Heart left ventricle (tissue), 16 donors: ENCODE results near the gene NHERF1. TPM values are rescaled to one million over a fixed set of nuclear protein-coding genes. Genes with fewer than 3 reads are reported as not detected.
A peak's percentile ranks its signal among the peaks of the same experiment; 100 is the strongest.

Experiments used
- ATAC-seq, 4 donors: fragments of 200-7000 bp; cut with Tn5 transposase; one replicate each; pipeline ENCODE4 v1.9.1; 2020 to 2022; ENCODE audit warnings: moderate library complexity in 4 of 4, mild to moderate bottlenecking in 3 of 4, moderate number of reproducible peaks in 1 of 4
- DNase-seq, 5 donors: peaks; one replicate each; pipeline ENCODE4 v3.0.0-alpha.2; 2020
- H3K27ac ChIP-seq, 12 donors: fragments of 200-600 bp; sonication (generic) in 4 of 12; one replicate each; pipeline versions ENCODE4 v1.5.0 to v1.8.0; 2016 to 2022; ENCODE audit warnings: mild to moderate bottlenecking in 2 of 12
- H3K27me3 ChIP-seq, 9 donors: fragments of 200-600 bp; sonication (generic) in 2 of 9; one replicate each; pipeline versions ENCODE4 v1.5.1 to v1.8.0; 2016 to 2022; ENCODE audit warnings: mild to moderate bottlenecking in 3 of 9
- H3K36me3 ChIP-seq, 9 donors: fragments of 200-600 bp; sonication (generic) in 2 of 9; one replicate each; pipeline versions ENCODE4 v1.5.0 to v1.8.0; 2018 to 2022; ENCODE audit warnings: mild to moderate bottlenecking in 2 of 9
- H3K4me1 ChIP-seq, 12 donors: fragments of 200-600 bp; sonication (generic) in 4 of 12; one replicate each; pipeline versions ENCODE4 v1.5.0 to v1.8.0; 2016 to 2022; ENCODE audit warnings: mild to moderate bottlenecking in 3 of 12
- H3K4me3 ChIP-seq, 12 donors: fragments of 200-600 bp; sonication (generic) in 4 of 12; one replicate each; pipeline versions ENCODE4 v1.5.0 to v1.8.0; 2017 to 2022; ENCODE audit warnings: mild to moderate bottlenecking in 9 of 12, moderate library complexity in 4 of 12
- H3K9me3 ChIP-seq, 12 donors: fragments of 200-600 bp; sonication (generic) in 4 of 12; one replicate each; pipeline versions ENCODE4 v1.5.0 to v1.8.0; 2016 to 2022; ENCODE audit warnings: mild to moderate bottlenecking in 1 of 12
- POLR2A ChIP-seq, 2 donors: fragments of 450-650 bp; IDR thresholded peaks; one replicate each; pipeline ENCODE4 v1.6.1; 2017; ENCODE audit warnings: antibody characterized with exemption in 2 of 2, mild to moderate bottlenecking in 2 of 2, moderate library complexity in 2 of 2
- WGBS, 4 donors: extraction: QIAGEN DNeasy Blood & Tissue Kit in 2 of 4; methylation state at CpG; one replicate each; pipeline versions ENCODE4 v1.1.5 to v1.1.7; 2013 to 2018; 5-methylcytosine and 5-hydroxymethylcytosine counted together
- intact Hi-C, 10 donors: fragments of 100-400 bp; cut with DNase I; formaldehyde crosslinking; loops; one replicate each; pipeline versions ENCODE4 v1.11.1 to v1.14.2; 2022
- polyA plus RNA-seq, 2 donors: library from polyadenylated mRNA; stranded (reverse); fragments of 200-250 nt; gene quantifications; one replicate each; pipeline ENCODE4 v1.2.3, GENCODE V29; 2013
- total RNA-seq, 9 donors: library from RNA; depleted of rRNA in 2 of 9; stranded (reverse); fragments of >200 nt in 2 of 9; fragmentation: NEBNext Ultra II Directional in 3 of 9; extraction: Animal tissue kit (Norgen Biotek cat#: 25700) in 3 of 9; gene quantifications; one replicate each; pipeline versions ENCODE4 v1.1.0 to v1.2.4, GENCODE V29; 2016 to 2023
- TF ChIP-seq, protein P1 (sequence below), 12 donors: fragments of 200-600 bp; sonication (generic) in 4 of 12; IDR thresholded peaks; one replicate each; pipeline versions ENCODE4 v1.5.0 to v1.8.0; 2018 to 2022; ENCODE audit warnings: antibody characterized with exemption in 12 of 12, mild to moderate bottlenecking in 5 of 12
- donor health status: ischemic (EF 13 %, LVEDD 7.1; RV severe dilation, severe dysfunction).
- donor health status: healthy with polysubstance abuse.
- donor health status: DM: no; HTN: yes; CAD: no.
- donor health status: DM: no; HTN: no; CAD: no.
- donor health status: ischemic (EF 25% LVEDD 6.9; RV normal size, moderate dysfunction).
- donor health status: ischemic (EF 25% LVEDD 5.7; RV mildly dilated, moderate dysfunction).
- donor health status: healthy.
- donor health status: DM: yes; HTN: yes; CAD: no.
- donor health status: ischemic (EF 35%, LVEDD 5.7; RV mildly dilated, moderate dysfunction).
- donor health status: nonischemic (EF 11% LVEDD 7.7; RV severe dilation, severe dysfunction).
- donor health status: DM: yes; HTN: yes; CAD: no.
- donor health status: PGD.
- donor health status: ischemic (EF 29% LVEDD 5.4; RV normal size, mild dysfunction).
- donor health status: nonischemic (EF 23%, LVEDD 6.1; RV moderate dilation, normal function).

Gene NHERF1
- total and polyA plus RNA-seq, 11 donors: 7.5 to 42.2 (median 19.2) TPM

DNA sequence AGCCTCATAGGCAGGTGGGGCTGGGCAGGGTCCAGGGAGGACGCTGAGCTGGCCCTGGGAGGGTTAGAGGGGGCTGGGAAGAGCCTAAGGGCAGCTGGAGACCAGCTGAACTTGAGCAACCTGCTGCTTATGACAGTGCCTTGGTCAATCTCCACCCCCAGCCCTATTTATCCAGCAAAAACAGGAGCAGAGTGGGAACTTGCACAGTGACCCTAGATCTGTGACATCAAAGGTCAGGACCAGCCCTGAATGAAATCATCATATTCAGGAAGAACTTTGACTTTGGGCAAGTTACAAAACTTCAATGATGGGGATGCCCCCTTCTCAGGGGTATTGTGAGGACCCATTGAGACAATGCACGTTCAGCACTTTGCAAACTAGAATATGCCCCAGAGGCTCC, 45.1 kb upstream of the NHERF1 start:
- 56 to 100% (median 65%) methylated on average over 1 to 2 of the region's 2 CpGs for WGBS, 4 donors
- peaks cover 0 to 9% (median 0%) of the 10 kb centered on the region in 9 donors for H3K27me3 ChIP-seq
- no peak overlapping the region for H3K27ac ChIP-seq
- H3K4me1 ChIP-seq: no peaks in the 10 kb centered on the region
- TF ChIP-seq, protein P1, sequence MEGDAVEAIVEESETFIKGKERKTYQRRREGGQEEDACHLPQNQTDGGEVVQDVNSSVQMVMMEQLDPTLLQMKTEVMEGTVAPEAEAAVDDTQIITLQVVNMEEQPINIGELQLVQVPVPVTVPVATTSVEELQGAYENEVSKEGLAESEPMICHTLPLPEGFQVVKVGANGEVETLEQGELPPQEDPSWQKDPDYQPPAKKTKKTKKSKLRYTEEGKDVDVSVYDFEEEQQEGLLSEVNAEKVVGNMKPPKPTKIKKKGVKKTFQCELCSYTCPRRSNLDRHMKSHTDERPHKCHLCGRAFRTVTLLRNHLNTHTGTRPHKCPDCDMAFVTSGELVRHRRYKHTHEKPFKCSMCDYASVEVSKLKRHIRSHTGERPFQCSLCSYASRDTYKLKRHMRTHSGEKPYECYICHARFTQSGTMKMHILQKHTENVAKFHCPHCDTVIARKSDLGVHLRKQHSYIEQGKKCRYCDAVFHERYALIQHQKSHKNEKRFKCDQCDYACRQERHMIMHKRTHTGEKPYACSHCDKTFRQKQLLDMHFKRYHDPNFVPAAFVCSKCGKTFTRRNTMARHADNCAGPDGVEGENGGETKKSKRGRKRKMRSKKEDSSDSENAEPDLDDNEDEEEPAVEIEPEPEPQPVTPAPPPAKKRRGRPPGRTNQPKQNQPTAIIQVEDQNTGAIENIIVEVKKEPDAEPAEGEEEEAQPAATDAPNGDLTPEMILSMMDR (IDR thresholded peaks at IDR 0.05): no peak
- no peak for TF ChIP-seq POLR2A (IDR thresholded peaks at IDR 0.05)
- no peak overlapping the region for H3K4me3 ChIP-seq
- intact Hi-C loops: no loop called here
- H3K9me3 ChIP-seq: no peaks in the 10 kb centered on the region
- DNase-seq: no peak
- ATAC-seq: no peak
- no peaks in the 10 kb centered on the region for H3K36me3 ChIP-seq

GRCh38 chr17:74704544-74704943, 43.9 kb upstream of the NHERF1 start:
- intact Hi-C loops: no loop called here
- 79 to 89% (median 83%) methylated on average over 8 of the region's 8 CpGs for WGBS, 4 donors
- ATAC-seq: no peak

DNA sequence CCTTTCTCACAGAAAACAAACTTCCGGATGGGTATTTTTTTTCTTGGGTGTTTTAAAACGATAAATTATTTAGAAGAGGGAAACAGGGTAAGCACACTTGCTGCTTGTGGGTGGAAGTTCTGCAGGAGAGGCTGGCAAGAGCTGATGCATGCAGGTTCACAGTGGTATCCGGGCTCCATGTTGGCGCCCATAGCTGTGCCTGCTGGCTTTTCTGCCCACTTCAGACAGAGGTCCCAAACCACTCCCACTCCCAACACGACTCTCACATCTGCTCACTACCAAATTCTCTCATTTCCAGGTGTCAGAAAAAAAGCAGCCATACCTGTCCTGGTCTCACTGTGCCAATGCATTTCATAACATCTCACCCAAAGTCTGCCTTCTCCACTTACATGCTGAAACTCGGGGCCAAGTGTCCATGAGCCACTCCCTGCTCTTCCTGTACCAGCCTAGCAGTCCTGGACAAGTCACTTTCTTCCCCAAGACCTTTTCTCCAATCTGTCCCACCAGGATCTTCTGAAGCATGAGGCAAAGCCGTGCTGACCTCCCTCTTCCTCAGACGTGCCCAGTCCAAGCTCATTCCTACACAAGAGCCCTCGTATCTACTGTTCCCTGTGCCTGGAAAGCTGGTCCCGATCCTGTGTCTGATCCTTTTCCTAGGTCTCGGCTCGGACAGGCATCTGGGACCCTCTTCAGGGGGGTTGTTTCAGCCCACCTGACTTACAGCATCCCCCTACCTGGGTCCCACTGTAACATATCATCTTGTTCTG, 37.2 kb upstream of the NHERF1 start:
- H3K9me3 ChIP-seq: no peaks in the 10 kb centered on the region
- peak overlapping the region in 1 of 12 donors; percentile 59 for H3K4me3 ChIP-seq
- intact Hi-C loops: no loop called here
- peaks cover 0 to 13% (median 0%) of the 10 kb centered on the region in 12 donors for H3K4me1 ChIP-seq
- H3K27me3 ChIP-seq: peaks cover 0 to 34% (median 8%) of the 10 kb centered on the region in 9 donors
- no peaks in the 10 kb centered on the region for H3K36me3 ChIP-seq
- no peak overlapping the region for H3K27ac ChIP-seq
- 61 to 67% (median 64%) methylated on average over 12 of the region's 12 CpGs for WGBS, 4 donors
- no peak for ATAC-seq
- no peak for DNase-seq
- no peak for TF ChIP-seq POLR2A (IDR thresholded peaks at IDR 0.05)
- TF ChIP-seq, protein P1 (IDR thresholded peaks at IDR 0.05): no peak

More at GRCh38 chr17:74704544-74704943, 43.9 kb upstream of the NHERF1 start:
- no peak overlapping the region for H3K27ac ChIP-seq
- no peaks in the 10 kb centered on the region for H3K9me3 ChIP-seq
- DNase-seq: no peak
- H3K27me3 ChIP-seq: peaks cover 0 to 8% (median 0%) of the 10 kb centered on the region in 9 donors
- TF ChIP-seq POLR2A (IDR thresholded peaks at IDR 0.05): no peak
- TF ChIP-seq, protein P1 (IDR thresholded peaks at IDR 0.05): no peak
- no peaks in the 10 kb centered on the region for H3K4me1 ChIP-seq
- no peaks in the 10 kb centered on the region for H3K36me3 ChIP-seq
- H3K4me3 ChIP-seq: no peak overlapping the region

GRCh38 chr17:74712301-74712700, 36.1 kb upstream of the NHERF1 start:
- Histone ChIP-seq H3K36me3 (no peaks in the 10 kb centered on the region), H3K27ac (peak overlapping the region in 1 of 12 donors; percentile 81), H3K4me1 (peaks cover 0 to 13% (median 0%) of the 10 kb centered on the region in 12 donors), H3K4me3 (peak overlapping the region in 2 of 12 donors; percentile 26 to 59), H3K9me3 (no peaks in the 10 kb centered on the region), H3K27me3 (peaks cover 0 to 34% (median 8%) of the 10 kb centered on the region in 9 donors)
- TF ChIP-seq, protein P1 (IDR thresholded peaks at IDR 0.05): no peak
- TF ChIP-seq POLR2A (IDR thresholded peaks at IDR 0.05): no peak
- DNase-seq (no peak), ATAC-seq (peak in 1 of 4 donors; percentile 28)
- intact Hi-C loops: no loop called here
- 55 to 62% (median 59%) methylated on average over 7 of the region's 7 CpGs for WGBS, 4 donors
